ENCODE data around the gene OR56A4.
"Not testable (repeated sequence)": the region's sequence is repeated elsewhere in the genome, so short reads cannot be mapped to it uniquely, and the experiment has no call there.

DNA sequence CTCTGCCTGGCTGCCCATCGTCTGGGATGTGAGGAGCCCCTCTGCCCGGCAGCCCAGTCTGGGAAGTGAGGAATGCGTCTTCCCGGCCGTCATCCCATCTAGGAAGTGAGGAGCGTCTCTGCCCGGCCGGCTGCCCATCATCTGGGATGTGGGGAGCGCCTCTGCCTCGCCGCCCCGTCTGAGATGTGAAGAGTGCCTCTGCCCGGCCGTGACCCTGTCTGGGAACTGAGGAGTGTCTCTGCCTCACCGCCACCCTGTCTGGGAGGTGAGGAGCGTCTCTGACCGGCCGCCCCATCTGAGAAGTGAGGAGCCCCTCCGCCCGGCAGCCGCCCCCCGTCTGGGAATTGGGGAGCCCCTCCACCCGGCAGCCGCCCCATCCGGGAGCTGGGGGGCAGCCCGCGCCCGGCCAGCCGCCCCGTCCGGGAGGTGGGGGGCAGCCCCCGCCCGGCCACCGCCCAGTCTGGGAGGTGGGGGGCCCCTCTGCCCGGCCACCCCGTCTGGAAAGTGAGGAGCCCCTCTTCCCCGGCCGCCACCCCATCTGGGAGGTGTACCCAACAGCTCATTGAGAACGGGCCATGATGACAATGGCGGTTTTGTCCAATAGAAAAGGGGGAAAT is 45.9 kb downstream of the OR56A4 start:
- TF ChIP-seq, protein P1, sequence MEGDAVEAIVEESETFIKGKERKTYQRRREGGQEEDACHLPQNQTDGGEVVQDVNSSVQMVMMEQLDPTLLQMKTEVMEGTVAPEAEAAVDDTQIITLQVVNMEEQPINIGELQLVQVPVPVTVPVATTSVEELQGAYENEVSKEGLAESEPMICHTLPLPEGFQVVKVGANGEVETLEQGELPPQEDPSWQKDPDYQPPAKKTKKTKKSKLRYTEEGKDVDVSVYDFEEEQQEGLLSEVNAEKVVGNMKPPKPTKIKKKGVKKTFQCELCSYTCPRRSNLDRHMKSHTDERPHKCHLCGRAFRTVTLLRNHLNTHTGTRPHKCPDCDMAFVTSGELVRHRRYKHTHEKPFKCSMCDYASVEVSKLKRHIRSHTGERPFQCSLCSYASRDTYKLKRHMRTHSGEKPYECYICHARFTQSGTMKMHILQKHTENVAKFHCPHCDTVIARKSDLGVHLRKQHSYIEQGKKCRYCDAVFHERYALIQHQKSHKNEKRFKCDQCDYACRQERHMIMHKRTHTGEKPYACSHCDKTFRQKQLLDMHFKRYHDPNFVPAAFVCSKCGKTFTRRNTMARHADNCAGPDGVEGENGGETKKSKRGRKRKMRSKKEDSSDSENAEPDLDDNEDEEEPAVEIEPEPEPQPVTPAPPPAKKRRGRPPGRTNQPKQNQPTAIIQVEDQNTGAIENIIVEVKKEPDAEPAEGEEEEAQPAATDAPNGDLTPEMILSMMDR (IDR thresholded peaks at IDR 0.05 in 4 of 5, conservative IDR thresholded peaks at IDR 0.05 in 1 of 5), result not testable (repeated sequence)
- TF ChIP-seq POLR2A (IDR thresholded peaks at IDR 0.05), result not testable (repeated sequence)
